Measurements from ENCODE around the gene OR51A2.
"Not testable (repeated sequence)": the region's sequence is repeated elsewhere in the genome, so short reads cannot be mapped to it uniquely, and the experiment has no call there.

Gene OR51A2, protein sequence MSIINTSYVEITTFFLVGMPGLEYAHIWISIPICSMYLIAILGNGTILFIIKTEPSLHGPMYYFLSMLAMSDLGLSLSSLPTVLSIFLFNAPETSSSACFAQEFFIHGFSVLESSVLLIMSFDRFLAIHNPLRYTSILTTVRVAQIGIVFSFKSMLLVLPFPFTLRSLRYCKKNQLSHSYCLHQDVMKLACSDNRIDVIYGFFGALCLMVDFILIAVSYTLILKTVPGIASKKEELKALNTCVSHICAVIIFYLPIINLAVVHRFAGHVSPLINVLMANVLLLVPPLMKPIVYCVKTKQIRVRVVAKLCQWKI

GRCh38 chr11:4955613-4956012 is at the start of gene OR51A2:
TSS of gene OR51A2 (minus strand) at chr11:4955713. CDS start at chr11:4955713, 0 bp downstream.
- H3K4me1 ChIP-seq (ENCODE audit: insufficient read depth, low read length, severe bottlenecking); H3K36me3 ChIP-seq (ENCODE audit: insufficient read depth, low read length); H3K9me2 ChIP-seq (ENCODE audit: low read depth, low read length); H3F3A ChIP-seq (ENCODE audit: insufficient read depth, low read length); H4K20me1 ChIP-seq (ENCODE audit: insufficient read depth, low read length); H3K9me3 ChIP-seq (ENCODE audit: low read length); H2AFZ ChIP-seq (ENCODE audit: low read length); H3K4me2 ChIP-seq (ENCODE audit: low read length); H3K9ac ChIP-seq (ENCODE audit: low read length); H3K27me3 ChIP-seq (ENCODE audit: insufficient read depth, low read length); H3K79me2 ChIP-seq (ENCODE audit: insufficient read depth, low read length); H3K27ac ChIP-seq (ENCODE audit: low read depth, low read length, poor library complexity, severe bottlenecking); H3K4me3 ChIP-seq (ENCODE audit: low read depth, low read length, poor library complexity, severe bottlenecking): not testable (repeated sequence)

DNA sequence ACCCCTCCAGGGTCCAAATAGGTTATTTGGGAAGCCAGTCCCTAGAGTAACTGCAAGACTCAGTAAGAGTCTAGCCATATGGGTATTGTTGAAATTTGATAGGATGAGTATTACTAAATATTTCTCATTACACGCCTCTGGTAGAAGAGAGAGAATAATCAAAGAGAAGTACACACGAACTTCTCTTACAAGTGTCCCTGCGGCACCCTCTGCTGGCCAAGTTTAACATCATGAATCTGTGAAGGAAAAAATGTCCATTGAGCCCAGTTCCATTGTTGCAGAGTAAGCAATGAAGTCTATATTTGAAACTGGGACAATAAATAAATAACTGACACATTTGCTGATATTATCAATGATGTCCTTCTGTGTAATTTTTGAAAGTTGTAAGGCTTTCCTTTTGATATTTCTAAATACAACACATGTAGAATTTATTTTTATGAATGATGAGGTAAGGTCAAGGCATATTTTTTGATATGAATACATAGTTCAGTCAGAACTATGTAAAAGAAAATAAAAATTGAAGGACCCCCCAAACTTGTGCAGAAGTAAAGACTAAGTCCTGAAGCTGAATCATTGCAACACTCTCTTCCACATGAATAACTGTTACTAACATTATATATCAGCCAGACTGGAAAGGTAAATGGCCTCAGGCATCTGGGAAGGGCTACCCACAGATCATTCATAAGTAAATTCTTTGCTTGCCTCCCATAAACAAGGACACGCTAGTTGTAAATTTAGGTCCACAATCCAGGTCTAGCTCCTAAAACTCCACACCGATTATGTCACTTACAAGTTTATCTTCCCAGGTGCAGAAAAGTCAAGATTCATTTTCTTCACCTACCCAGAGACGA is 49.1 kb upstream of the OR51A2 start:
- Histone ChIP-seq H3F3A (ENCODE audit: insufficient read depth, low read length) (no peaks in the 10 kb centered on the region), H3K79me2 (ENCODE audit: insufficient read depth, low read length) (no peaks in the 10 kb centered on the region), H3K27me3 (ENCODE audit: insufficient read depth, low read length) (no peaks in the 10 kb centered on the region), H2AFZ (ENCODE audit: low read length) (no peak overlapping the region), H3K9ac (ENCODE audit: low read length) (no peak overlapping the region), H3K4me3 (ENCODE audit: low read depth, low read length, poor library complexity, severe bottlenecking) (no peak overlapping the region), H3K9me3 (ENCODE audit: low read length) (no peaks in the 10 kb centered on the region), H3K4me1 (ENCODE audit: insufficient read depth, low read length, severe bottlenecking) (no peaks in the 10 kb centered on the region), H3K9me2 (ENCODE audit: low read depth, low read length) (no peaks in the 10 kb centered on the region), H3K36me3 (ENCODE audit: insufficient read depth, low read length) (no peaks in the 10 kb centered on the region), H3K4me2 (ENCODE audit: low read length) (no peak overlapping the region), H4K20me1 (ENCODE audit: insufficient read depth, low read length) (no peaks in the 10 kb centered on the region), H3K27ac (ENCODE audit: low read depth, low read length, poor library complexity, severe bottlenecking) (no peak overlapping the region)
- TF ChIP-seq CTCF (IDR thresholded peaks at IDR 0.05; ENCODE audit: low read length) (peak; percentile 64), EZH2 (IDR thresholded peaks at IDR 0.05; ENCODE audit: borderline replicate concordance, low read length) (no peak)

DNA sequence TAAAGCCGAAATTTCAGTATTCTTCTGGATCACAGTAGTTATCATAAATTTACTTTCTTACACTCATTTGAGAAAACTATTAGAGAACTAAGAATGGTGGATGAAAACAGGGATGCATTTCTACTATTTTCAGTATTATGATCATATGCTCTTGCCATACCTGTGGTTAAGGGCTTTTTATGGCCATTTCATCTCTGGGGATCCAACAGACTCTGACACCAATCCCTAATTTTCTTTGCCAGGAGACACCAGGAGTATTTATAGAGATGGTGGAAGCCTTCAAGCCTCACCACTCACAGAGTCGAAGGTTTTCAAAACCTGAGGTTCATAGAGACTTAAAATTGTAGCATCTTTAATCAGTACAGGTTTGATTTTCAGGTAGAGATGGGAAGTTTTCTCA is 39.0 kb upstream of the OR51A2 start, which contains the start of gene OR51L1:
TSS of gene OR51L1 (plus strand) at position 301 of the 400 bp plus-strand sequence. CDS start 4,132 bp downstream, outside the sequence.
- H2AFZ ChIP-seq (ENCODE audit: low read length) = no peak within 1 kb of the TSS
- H3K27me3 ChIP-seq (ENCODE audit: insufficient read depth, low read length) = no peaks in the 10 kb centered on the region
- H3K4me1 ChIP-seq (ENCODE audit: insufficient read depth, low read length, severe bottlenecking) = no peaks in the 10 kb centered on the region
- H3K79me2 ChIP-seq (ENCODE audit: insufficient read depth, low read length) = no peaks in the 10 kb centered on the region
- H3K4me2 ChIP-seq (ENCODE audit: low read length) = no peak within 1 kb of the TSS
- TF ChIP-seq EZH2 (IDR thresholded peaks at IDR 0.05; ENCODE audit: borderline replicate concordance, low read length) (no peak), CTCF (IDR thresholded peaks at IDR 0.05; ENCODE audit: low read length) (no peak)
- no peaks in the 10 kb centered on the region for H3K9me3 ChIP-seq (ENCODE audit: low read length)
- no peaks in the 10 kb centered on the region for H3F3A ChIP-seq (ENCODE audit: insufficient read depth, low read length)
- no peak within 1 kb of the TSS for H3K9ac ChIP-seq (ENCODE audit: low read length)
- no peaks in the 10 kb centered on the region for H3K9me2 ChIP-seq (ENCODE audit: low read depth, low read length)
- H4K20me1 ChIP-seq (ENCODE audit: insufficient read depth, low read length) = no peaks in the 10 kb centered on the region
- no peak within 1 kb of the TSS for H3K4me3 ChIP-seq (ENCODE audit: low read depth, low read length, poor library complexity, severe bottlenecking)
- no peak within 1 kb of the TSS for H3K27ac ChIP-seq (ENCODE audit: low read depth, low read length, poor library complexity, severe bottlenecking)
- no peaks in the 10 kb centered on the region for H3K36me3 ChIP-seq (ENCODE audit: insufficient read depth, low read length)

All from OCI-LY1 (cell line).